ENCODE measurements around the gene SLC11A2.
A peak's percentile ranks its signal among the peaks of the same experiment; 100 is the strongest.
"Not testable (repeated sequence)": the region's sequence is repeated elsewhere in the genome, so short reads cannot be mapped to it uniquely, and the experiment has no call there.

SLC11A2 gene

GRCh38 chr12:50947933-50948626, 78.1 kb downstream of the SLC11A2 start:
- FAIRE-seq, result no peak

- no peak for FAIRE-seq
Observed at GRCh38 chr12:50937653-50938052, 88.5 kb downstream of the SLC11A2 start.

- no peak for FAIRE-seq
Observed at GRCh38 chr12:50936821-50937530, 89.2 kb downstream of the SLC11A2 start.

DNA sequence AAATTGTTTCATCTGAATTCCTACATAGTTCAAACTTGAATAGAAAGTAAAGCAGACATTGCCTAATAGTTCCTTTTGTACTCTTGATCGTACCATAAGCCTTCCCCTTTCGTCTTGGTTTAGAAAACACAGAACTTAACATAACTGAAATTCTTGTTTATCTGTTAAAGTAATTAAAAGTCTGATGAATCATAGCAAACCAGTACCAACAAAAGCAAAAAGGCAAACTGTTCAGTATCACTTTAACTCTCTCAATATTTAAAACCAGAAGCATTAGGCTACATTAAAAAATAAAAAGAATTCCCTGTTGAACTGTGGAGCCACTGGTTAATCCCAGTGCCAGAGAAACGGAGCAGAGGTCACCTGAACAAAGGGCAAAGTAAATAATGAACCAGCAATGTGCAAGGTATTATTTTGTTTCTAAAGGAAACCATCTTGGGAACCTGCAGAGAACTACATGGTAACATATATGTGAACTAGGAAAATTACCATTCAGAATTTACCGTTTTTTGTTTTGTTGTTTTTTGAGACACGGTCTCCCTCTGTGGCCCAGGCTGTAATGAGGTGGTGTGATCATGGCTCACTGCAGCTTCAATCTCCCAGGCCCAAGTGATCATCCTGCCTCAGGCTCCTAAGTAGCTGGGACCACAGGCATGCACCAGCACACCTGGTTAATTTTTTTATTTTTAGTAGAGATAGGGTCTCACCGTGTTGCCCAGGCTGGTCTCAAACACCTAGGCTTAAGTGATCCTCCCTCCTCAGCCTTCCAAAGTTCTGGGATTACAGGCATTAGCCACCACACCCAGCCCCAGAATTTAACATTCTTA, 91.0 kb downstream of the SLC11A2 start:
- FAIRE-seq, result peak; percentile 79

GRCh38 chr12:50934371-50934851, 91.8 kb downstream of the SLC11A2 start:
- no peak for FAIRE-seq

DNA sequence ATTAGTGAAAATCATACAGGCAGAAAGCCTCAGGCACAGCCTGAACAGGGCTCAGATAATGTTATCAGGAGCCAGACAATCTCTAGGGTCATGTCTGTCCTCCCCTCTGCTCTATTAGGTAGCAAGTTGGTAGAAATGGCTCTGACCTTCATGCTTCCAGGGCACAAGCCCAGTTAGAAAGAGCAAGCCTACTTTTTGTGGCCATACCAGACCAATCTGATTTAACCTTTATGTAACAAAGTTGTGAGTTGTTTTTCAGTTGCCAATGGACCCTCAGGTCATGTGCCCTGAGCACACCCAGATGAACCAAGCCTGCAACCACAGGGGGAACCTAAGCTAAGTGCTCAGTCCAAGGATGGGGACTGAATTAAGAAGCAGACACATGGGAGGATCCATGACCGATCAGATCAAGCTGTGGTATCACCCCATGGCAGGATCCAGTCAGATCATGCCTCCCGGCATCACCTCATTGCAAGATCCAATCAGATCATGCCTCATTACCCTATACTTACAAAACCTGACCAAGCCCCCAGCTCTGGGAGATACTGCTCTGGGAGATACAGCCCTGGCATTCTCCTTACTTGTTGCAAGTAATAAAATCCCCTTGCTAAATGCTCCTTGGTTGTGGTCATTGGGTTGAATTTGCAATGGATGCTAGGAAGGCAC, 92.6 kb downstream of the SLC11A2 start:
- FAIRE-seq, result no peak

- FAIRE-seq, result no peak
Observed at GRCh38 chr12:50932787-50933280, 93.3 kb downstream of the SLC11A2 start.

GRCh38 chr12:50930477-50930876, 95.7 kb downstream of the SLC11A2 start:
- FAIRE-seq, result not testable (repeated sequence)

GRCh38 chr12:50929831-50930230, 96.4 kb downstream of the SLC11A2 start:
- FAIRE-seq, result no peak

Data from endometrium (tissue), 2 donors.